GM18505 (cell line): ENCODE results near the gene CREBBP.

ENCODE experiments used
- ATAC-seq: cut with Tn5 transposase; IDR thresholded peaks from one replicate; pipeline ENCODE4 v1.9.1; 2021; ENCODE audit not compliant: unreplicated experiment
- POLR2A ChIP-seq: IDR thresholded peaks from 4 replicates; pipeline ENCODE4 v1.6.1; 2011; ENCODE audit warnings: borderline replicate concordance; ENCODE audit not compliant: insufficient read depth, insufficient read length; ENCODE audit errors: extremely low read depth

CREBBP gene

GRCh38 chr16:3837851-3838586, 42.5 kb downstream of the CREBBP start:
- no peak for ATAC-seq
- TF ChIP-seq POLR2A, result no peak

GRCh38 chr16:3836641-3837040, 43.9 kb downstream of the CREBBP start:
- ATAC-seq, result no peak
- no peak for TF ChIP-seq POLR2A

- no peak for ATAC-seq
- no peak for TF ChIP-seq POLR2A
Observed at GRCh38 chr16:3835089-3835602, 45.4 kb downstream of the CREBBP start.

- no peak for ATAC-seq
- no peak for TF ChIP-seq POLR2A
Observed at GRCh38 chr16:3832668-3833067, 47.8 kb downstream of the CREBBP start.

GRCh38 chr16:3830625-3831254, 49.8 kb downstream of the CREBBP start:
- ATAC-seq, result no peak
- TF ChIP-seq POLR2A, result no peak

- no peak for TF ChIP-seq POLR2A
- no peak for ATAC-seq
Observed at GRCh38 chr16:3829631-3830536, 50.6 kb downstream of the CREBBP start.

- TF ChIP-seq POLR2A, result no peak
- ATAC-seq, result no peak
Observed at GRCh38 chr16:3825940-3826339, 54.6 kb downstream of the CREBBP start.

- no peak for TF ChIP-seq POLR2A
- no peak for ATAC-seq
Observed at GRCh38 chr16:3825103-3825502, 55.4 kb downstream of the CREBBP start.

- no peak for ATAC-seq
- TF ChIP-seq POLR2A, result no peak
Observed at GRCh38 chr16:3824121-3824795, 56.3 kb downstream of the CREBBP start.

- no peak for TF ChIP-seq POLR2A
Observed at GRCh38 chr16:3823427-3823826, 57.1 kb downstream of the CREBBP start.

GRCh38 chr16:3822366-3823045, 58.0 kb downstream of the CREBBP start:
- ATAC-seq, result no peak
- TF ChIP-seq POLR2A, result no peak

More at GRCh38 chr16:3823427-3823826, 57.1 kb downstream of the CREBBP start:
- ATAC-seq, result no peak

GRCh38 chr16:3821184-3821583, 59.3 kb downstream of the CREBBP start:
- TF ChIP-seq POLR2A, result no peak
- no peak for ATAC-seq
